ENCODE results near the gene MN1.

Gene MN1

DNA sequence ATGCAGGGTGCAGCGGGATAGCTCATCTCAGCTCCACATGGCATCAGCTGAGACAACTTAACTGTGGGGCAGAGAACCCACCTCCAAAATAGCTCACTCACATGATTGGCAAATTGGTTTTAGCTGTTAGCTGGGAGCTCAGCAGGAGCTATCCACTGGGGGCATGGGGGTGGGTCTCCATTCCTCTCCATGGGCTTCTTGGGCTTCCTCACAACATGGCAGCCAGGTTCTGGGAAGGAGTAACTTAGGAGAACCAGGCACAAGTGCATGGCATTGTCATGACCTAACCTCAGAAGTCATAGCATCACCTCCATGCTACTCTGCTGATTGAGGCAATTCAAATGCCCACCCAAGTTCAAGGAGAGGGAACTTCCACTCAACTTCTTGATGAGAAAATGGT, 85.5 kb downstream of the MN1 start:
- no peak for DNase-seq (ENCODE audit: low read depth)

DNA sequence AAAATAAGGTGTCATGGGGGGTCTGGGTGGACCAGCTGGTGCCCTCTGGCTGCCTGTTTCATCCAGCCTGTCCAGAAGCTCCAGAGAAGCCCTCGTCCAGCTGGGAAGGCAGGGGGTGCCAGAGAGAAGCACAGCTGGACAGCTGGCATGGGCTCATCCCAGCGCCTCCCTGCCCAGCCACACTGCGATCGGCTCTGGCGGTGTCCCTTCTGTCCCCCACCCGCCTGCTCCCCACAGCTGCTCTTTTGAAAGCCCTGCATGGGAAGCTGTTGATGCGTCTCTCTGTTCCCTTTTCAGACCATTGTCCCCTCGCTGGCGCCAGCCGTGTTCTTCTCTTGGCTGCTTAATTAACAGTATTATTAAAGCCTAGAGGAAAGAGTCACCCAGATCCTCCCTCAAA, 86.5 kb downstream of the MN1 start:
- DNase-seq (ENCODE audit: low read depth) = no peak

DNA sequence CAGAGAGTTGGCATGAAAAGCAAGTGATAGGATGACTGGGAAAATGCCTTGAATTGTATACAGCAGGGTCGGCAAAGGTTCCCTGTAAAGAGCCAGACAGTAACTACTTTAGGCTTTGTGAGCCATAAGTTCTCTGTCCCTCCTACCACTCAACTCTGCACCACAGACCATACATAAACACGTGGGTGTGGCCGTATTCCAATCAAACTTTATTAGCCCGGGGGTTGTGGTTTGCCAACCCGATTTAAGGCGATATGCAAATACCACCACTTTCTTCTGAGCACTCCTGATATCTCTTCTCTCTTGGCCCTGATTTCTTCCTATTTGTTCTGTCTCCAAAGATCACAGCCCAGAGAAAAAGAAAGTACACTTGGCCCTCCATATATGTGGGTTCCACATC, 87.5 kb downstream of the MN1 start:
- no peak for DNase-seq (ENCODE audit: low read depth)

DNA sequence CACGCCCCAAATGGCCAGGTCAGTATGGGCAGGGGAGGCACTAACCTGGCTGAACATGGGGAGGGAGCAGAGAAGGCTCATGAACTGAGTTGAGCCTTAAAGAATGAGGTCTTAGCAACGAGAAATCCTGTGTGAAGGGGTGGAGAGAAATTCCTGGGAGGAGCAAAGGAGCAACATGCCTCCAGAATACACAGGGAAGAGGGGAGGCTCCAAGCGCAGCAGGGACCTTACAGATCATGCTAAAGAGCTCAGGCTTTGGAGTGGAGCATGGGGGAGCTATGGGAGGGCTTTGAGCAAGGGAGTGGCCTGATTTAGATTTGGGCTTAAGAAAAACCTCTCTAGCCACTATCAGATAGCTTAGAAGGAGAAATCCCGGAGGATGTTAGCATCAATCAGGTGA, 88.1 kb downstream of the MN1 start:
- no peak for DNase-seq (ENCODE audit: low read depth)

- DNase-seq (ENCODE audit: low read depth) = no peak
Observed at GRCh38 chr22:27711756-27712155, 89.8 kb downstream of the MN1 start.

GRCh38 chr22:27711012-27711411, 90.5 kb downstream of the MN1 start:
- no peak for DNase-seq (ENCODE audit: low read depth)

DNA sequence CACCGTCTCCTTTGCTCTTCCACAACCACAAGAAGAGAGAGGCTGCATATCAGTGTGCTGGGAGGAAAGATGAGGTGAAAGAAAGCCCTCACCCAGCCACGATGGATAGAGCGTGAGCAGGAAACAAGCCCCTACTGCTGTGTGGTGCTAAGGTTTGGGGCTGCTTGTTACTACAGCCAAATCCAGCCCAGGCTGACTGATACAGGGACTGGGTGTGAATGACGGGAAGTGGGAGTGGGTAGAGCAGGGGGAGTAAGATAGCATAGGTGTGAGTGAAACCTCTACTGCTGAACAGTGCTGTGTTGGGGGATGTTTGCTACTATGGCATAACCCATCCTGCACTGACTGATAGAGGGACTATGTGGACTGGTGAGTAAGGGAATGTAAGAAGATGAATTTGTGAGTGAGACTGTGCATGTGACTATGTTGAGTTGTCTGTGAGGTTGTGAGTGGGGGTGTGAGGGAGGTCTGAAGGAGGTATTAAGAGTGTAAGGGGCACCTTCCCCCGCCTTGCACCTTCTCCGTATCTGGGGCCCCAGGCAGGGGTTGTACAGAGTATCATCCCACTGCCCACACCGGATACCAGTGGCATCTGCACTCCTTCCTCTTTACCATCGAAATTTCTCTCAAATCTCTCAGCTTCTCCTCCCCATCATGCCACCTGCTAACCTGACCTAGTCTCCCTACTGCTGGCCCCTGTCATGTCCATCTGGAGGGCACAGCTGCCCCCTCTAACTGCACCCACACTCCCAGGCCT, 91.5 kb downstream of the MN1 start:
- DNase-seq (ENCODE audit: low read depth) = no peak

DNA sequence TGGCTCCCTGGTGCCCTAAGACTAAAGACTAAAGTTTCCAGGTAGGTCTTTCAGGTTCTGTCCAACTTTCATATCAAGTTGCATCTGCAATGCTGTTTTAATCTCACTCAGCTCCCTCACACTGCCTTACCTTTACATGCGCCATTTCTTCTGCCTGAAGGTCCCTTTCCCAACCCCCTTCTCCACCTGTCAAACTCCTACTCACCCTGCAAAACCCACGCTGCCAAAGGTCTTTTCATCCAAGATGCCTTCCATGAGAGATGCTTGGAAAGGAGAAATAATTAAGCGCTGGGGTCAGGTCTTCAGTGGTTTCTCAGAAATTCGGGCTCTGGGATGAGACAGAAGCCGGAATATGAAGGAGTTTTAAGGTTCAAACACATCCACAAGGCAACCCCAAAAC, 95.1 kb downstream of the MN1 start:
- DNase-seq (ENCODE audit: low read depth) = no peak

GRCh38 chr22:27705408-27706080, 96.0 kb downstream of the MN1 start:
- no peak for DNase-seq (ENCODE audit: low read depth)

GRCh38 chr22:27704581-27704980, 97.0 kb downstream of the MN1 start:
- DNase-seq (ENCODE audit: low read depth) = no peak

GRCh38 chr22:27699383-27700019, 102.1 kb downstream of the MN1 start:
- DNase-seq (ENCODE audit: low read depth) = no peak

DNA sequence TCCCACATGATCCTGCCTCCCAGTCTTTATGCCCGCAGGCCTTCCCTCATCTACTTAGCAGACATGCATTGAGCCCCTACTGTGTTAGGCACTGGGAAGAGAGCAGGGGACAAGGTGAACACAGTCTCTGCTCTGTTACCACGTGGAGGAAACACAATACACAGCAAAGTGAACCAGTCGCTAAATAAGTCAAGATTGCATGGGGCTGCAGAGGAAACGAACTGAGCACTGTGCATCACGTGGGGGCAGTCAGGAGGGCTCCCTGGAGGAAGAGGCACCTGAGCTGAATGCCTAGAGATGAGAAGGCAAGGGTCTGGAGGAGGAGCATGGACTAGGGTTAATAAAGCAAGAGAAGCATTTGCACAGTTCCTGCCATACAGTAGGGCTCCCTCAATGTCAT, 102.7 kb downstream of the MN1 start:
- no peak for DNase-seq (ENCODE audit: low read depth)

All from stimulated activated CD8-positive, alpha-beta memory T cell treated with anti-CD3 and anti-CD28 coated beads, Interleukin-7, amount 100 ng/mL, for 24 hours (primary cell).